Stimulated activated naive B cell treated with anti-CD40 and anti-IgM and Interleukin-4, amounts not matched to agents 10 μg/mL and 1 μg/mL and 100 μg/mL, for 72 hours (primary cell): ENCODE measurements around the gene BLACAT1.
"Not testable (repeated sequence)": the region's sequence is repeated elsewhere in the genome, so short reads cannot be mapped to it uniquely, and the experiment has no call there.

Source experiments
- ATAC-seq, 2 donors: fragments of 150-1000 bp; cut with Tn5 transposase; replicated peaks; 2 replicates each; pipeline ENCODE4 v1.10.0; 2021; ENCODE audit warnings: moderate library complexity in 1 of 2
- DNase-seq: peaks from one replicate; pipeline ENCODE4 v3.0.0; 2021
- H3K27ac Mint-ChIP-seq: one replicate; pipeline ENCODE4 v1.8.0; 2022; ENCODE audit warnings: mild to moderate bottlenecking, mixed read lengths
- H3K27me3 Mint-ChIP-seq, 2 donors: one replicate each; pipeline ENCODE4 v1.8.0; 2022; ENCODE audit warnings: mixed read lengths in 2 of 2
- H3K36me3 Mint-ChIP-seq, 2 donors: one replicate each; pipeline ENCODE4 v1.8.0; 2022; ENCODE audit warnings: mixed read lengths in 2 of 2, mild to moderate bottlenecking in 1 of 2
- H3K4me1 Mint-ChIP-seq, 2 donors: one replicate each; pipeline ENCODE4 v1.8.0; 2022; ENCODE audit warnings: mixed read lengths in 2 of 2, mild to moderate bottlenecking in 1 of 2
- H3K4me3 Mint-ChIP-seq, 2 donors: one replicate each; pipeline ENCODE4 v1.8.0; 2022; ENCODE audit warnings: mild to moderate bottlenecking in 2 of 2, mixed read lengths in 2 of 2, moderate library complexity in 1 of 2
- H3K9me3 Mint-ChIP-seq, 2 donors: one replicate each; pipeline ENCODE4 v1.8.0; 2022; ENCODE audit warnings: mixed read lengths in 2 of 2, mild to moderate bottlenecking in 1 of 2

The BLACAT1 gene

DNA sequence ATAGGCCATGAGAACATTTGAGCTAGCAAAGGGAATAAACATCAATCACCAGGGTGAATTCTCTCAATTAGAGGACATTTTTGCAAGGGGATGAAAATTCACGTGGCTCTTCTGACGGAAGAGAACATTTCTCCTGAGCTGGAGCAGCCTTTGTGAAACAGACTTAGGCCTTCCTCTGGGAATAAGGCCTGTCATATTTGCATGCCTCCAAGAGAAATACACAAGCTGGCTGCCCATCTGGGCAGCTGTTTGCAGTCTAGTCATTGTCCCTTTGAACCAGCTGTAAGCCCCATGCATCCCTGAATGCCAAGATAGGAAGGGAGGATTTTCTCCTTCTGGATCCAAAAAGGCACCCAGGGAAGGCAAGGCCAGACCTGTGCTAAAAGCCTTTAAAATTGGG, 39.5 kb downstream of the BLACAT1 start:
- no peak for ATAC-seq
- Mint-ChIP-seq H3K4me3 (no peak overlapping the region), H3K4me1 (no peaks in the 10 kb centered on the region), H3K36me3 (no peaks in the 10 kb centered on the region), H3K27ac (no peak overlapping the region), H3K27me3 (peaks cover 17 to 30% of the 10 kb centered on the region in 2 donors), H3K9me3 (no peaks in the 10 kb centered on the region)
- no peak for DNase-seq

DNA sequence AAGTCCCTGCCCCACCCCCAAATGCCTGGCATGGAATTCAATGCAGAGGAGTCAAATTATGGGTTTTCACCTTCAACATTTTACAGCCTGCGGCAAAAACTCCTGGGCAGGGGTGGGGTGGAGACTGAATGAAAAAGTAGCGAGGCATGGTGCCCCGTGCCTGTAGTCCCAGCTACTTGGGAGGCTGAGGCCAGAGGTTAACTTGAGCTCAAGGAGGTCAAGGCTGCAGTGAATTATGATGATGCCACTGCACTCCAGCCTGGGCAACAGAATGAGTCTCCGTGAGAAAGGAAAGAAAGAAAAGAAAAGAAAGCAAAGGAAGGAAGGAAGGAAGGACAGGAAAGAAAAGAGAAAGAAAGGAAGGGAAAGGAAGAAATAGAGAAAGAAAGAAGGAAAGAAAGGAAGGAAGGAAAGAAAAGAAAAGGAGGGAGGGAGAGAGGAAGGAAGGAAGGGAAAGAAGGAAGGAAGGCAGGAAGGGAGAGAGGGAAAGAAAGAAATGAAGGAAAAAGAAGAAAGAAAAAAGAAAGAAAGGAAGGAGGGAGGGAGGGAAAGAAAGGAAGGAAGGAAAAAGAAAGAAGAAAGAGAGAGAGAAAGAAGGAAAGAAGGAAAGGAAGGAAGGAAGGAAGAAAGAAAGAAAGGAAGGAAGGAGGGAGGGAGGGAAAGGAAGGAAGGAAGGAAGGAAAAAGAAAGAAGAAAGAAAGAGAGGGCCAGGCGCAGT, 45.1 kb downstream of the BLACAT1 start:
- no peaks in the 10 kb centered on the region for H3K9me3 Mint-ChIP-seq
- DNase-seq = no peak
- H3K27ac Mint-ChIP-seq = no peak overlapping the region
- no peak for ATAC-seq
- no peaks in the 10 kb centered on the region for H3K4me1 Mint-ChIP-seq
- H3K36me3 Mint-ChIP-seq = no peaks in the 10 kb centered on the region
- H3K4me3 Mint-ChIP-seq = no peak overlapping the region
- H3K27me3 Mint-ChIP-seq = peaks cover 23 to 33% of the 10 kb centered on the region in 2 donors

DNA sequence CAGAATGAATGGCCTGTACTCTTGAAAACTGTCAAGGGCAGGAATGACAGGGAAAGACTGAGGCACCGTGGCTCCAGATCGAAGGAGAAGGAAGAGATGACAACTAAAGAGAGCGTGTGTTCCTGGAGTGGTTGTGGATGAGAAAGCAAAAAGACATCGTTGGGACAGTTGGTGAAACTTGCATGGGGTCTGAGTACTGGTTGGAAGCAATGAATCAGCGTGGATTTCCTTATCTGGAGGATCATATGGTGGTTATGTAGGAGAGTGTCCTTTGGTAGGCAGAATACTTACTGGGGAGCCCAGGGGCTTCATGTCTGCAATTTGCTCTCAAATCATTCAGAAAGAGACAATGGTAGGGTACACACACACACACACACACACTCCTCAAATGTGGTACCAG, 47.9 kb downstream of the BLACAT1 start:
- H3K27ac Mint-ChIP-seq = no peak overlapping the region
- no peaks in the 10 kb centered on the region for H3K4me1 Mint-ChIP-seq
- no peaks in the 10 kb centered on the region for H3K9me3 Mint-ChIP-seq
- peaks cover 23 to 39% of the 10 kb centered on the region in 2 donors for H3K27me3 Mint-ChIP-seq
- H3K36me3 Mint-ChIP-seq = no peaks in the 10 kb centered on the region
- no peak overlapping the region for H3K4me3 Mint-ChIP-seq
- ATAC-seq (no peak), DNase-seq (no peak)

DNA sequence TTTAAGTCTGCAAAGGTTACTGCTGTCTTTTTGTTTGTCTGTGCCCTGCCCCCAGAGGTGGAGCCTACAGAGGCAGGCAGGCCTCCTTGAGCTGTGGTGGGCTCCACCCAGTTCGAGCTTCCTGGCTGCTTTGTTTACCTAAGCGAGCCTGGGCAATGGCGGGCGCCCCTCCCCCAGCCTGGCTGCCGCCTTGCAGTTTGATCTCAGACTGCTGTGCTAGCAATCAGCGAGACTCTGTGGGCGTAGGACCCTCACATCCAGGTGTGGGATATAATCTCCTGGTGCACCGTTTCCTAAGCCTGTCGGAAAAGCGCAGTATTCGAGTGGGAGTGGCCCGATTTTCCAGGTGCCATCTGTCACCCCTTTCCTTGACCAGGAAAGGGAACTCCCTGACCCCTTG, 49.6 kb downstream of the BLACAT1 start:
- H3K27me3 Mint-ChIP-seq = peaks cover 23 to 39% of the 10 kb centered on the region in 2 donors
- not testable (repeated sequence) for H3K9me3 Mint-ChIP-seq

More for the DNA sequence above, 49.6 kb downstream of the BLACAT1 start:
- H3K4me3 Mint-ChIP-seq, H3K27ac Mint-ChIP-seq, H3K36me3 Mint-ChIP-seq, H3K4me1 Mint-ChIP-seq, DNase-seq, ATAC-seq: not testable (repeated sequence)
